HEK293 (cell line): Measurements from ENCODE around the gene ALDH7A1.
A peak's percentile ranks its signal among the peaks of the same experiment; 100 is the strongest.

Experiments
- AEBP2 ChIP-seq: fragments of 450-650 bp; formaldehyde crosslinking; IDR thresholded peaks from 2 replicates; pipeline ENCODE4 v1.5.1; 2016; ENCODE audit warnings: missing biosample characterization, missing genetic modification characterization, borderline replicate concordance
- FEZF1 ChIP-seq: fragments of 450-650 bp; formaldehyde crosslinking; IDR thresholded peaks from 2 replicates; pipeline ENCODE4 v1.5.1; 2016; ENCODE audit warnings: missing biosample characterization, missing genetic modification characterization
- INSM2 ChIP-seq: fragments of 450-650 bp; formaldehyde crosslinking; IDR thresholded peaks from 2 replicates; pipeline ENCODE4 v1.5.1; 2016; ENCODE audit warnings: missing biosample characterization, missing genetic modification characterization
- KLF16 ChIP-seq: fragments of 450-650 bp; formaldehyde crosslinking; IDR thresholded peaks from 2 replicates; pipeline ENCODE4 v1.5.1; 2017; ENCODE audit warnings: missing biosample characterization, missing genetic modification characterization
- OSR2 ChIP-seq: fragments of 450-650 bp; formaldehyde crosslinking; IDR thresholded peaks from 2 replicates; pipeline ENCODE4 v1.5.1; 2016; ENCODE audit warnings: missing biosample characterization, missing genetic modification characterization
- SCRT2 ChIP-seq: fragments of 450-650 bp; formaldehyde crosslinking; IDR thresholded peaks from 2 replicates; pipeline ENCODE4 v1.5.1; 2016; ENCODE audit warnings: missing biosample characterization, missing genetic modification characterization
- SP2 ChIP-seq: fragments of 450-650 bp; formaldehyde crosslinking; IDR thresholded peaks from 2 replicates; pipeline ENCODE4 v1.5.1; 2016; ENCODE audit warnings: missing biosample characterization, missing genetic modification characterization
- ZBTB20 ChIP-seq: fragments of 450-650 bp; formaldehyde crosslinking; IDR thresholded peaks from 2 replicates; pipeline ENCODE4 v1.5.1; 2016; ENCODE audit warnings: missing biosample characterization, missing genetic modification characterization
- ZBTB6 ChIP-seq: fragments of 450-650 bp; formaldehyde crosslinking; IDR thresholded peaks from 2 replicates; pipeline ENCODE4 v1.5.1; 2017; ENCODE audit warnings: missing biosample characterization, missing genetic modification characterization
- ZFP69B ChIP-seq: fragments of 450-650 bp; formaldehyde crosslinking; IDR thresholded peaks from 2 replicates; pipeline ENCODE4 v1.5.1; 2016; ENCODE audit warnings: missing biosample characterization, missing genetic modification characterization
- ZNF133 ChIP-seq: fragments of 450-650 bp; formaldehyde crosslinking; IDR thresholded peaks from 2 replicates; pipeline ENCODE4 v1.5.1; 2016; ENCODE audit warnings: missing biosample characterization, missing genetic modification characterization
- ZNF175 ChIP-seq: fragments of 450-650 bp; formaldehyde crosslinking; IDR thresholded peaks from 2 replicates; pipeline ENCODE4 v1.5.1; 2016; ENCODE audit warnings: missing biosample characterization, missing genetic modification characterization
- ZNF202 ChIP-seq: fragments of 450-650 bp; formaldehyde crosslinking; IDR thresholded peaks from 2 replicates; pipeline ENCODE4 v1.5.1; 2016; ENCODE audit warnings: missing biosample characterization, missing genetic modification characterization, borderline replicate concordance
- ZNF26 ChIP-seq: fragments of 450-650 bp; formaldehyde crosslinking; IDR thresholded peaks from 2 replicates; pipeline ENCODE4 v1.5.1; 2016; ENCODE audit warnings: missing biosample characterization, missing genetic modification characterization
- ZNF266 ChIP-seq: fragments of 450-650 bp; formaldehyde crosslinking; IDR thresholded peaks from 2 replicates; pipeline ENCODE4 v1.5.1; 2016; ENCODE audit warnings: missing biosample characterization, missing genetic modification characterization, low read depth
- ZNF274 ChIP-seq, 2 experiments: fragments of 200-500 bp in 1 of 2; fragments of 450-650 bp in 1 of 2; sonication (Bioruptor generic) in 1 of 2; formaldehyde crosslinking in 1 of 2; IDR thresholded peaks; 2 replicates each; pipeline versions ENCODE4 v1.5.1 to v1.6.1; 2014 to 2016; ENCODE audit warnings: borderline replicate concordance in 1 of 2, inconsistent platforms in 1 of 2, low read length in 1 of 2, missing biosample characterization in 1 of 2, missing genetic modification characterization in 1 of 2
- ZNF354C ChIP-seq: fragments of 450-650 bp; formaldehyde crosslinking; IDR thresholded peaks from 2 replicates; pipeline ENCODE4 v1.5.1; 2016; ENCODE audit warnings: missing biosample characterization, missing genetic modification characterization, low read depth, borderline replicate concordance
- ZNF366 ChIP-seq: fragments of 450-650 bp; formaldehyde crosslinking; conservative IDR thresholded peaks from 2 replicates; pipeline ENCODE4 v1.5.1; 2016; ENCODE audit warnings: missing biosample characterization, missing genetic modification characterization
- ZNF473 ChIP-seq: fragments of 450-650 bp; formaldehyde crosslinking; IDR thresholded peaks from 2 replicates; pipeline ENCODE4 v1.5.1; 2017; ENCODE audit warnings: missing biosample characterization, missing genetic modification characterization
- ZNF513 ChIP-seq: fragments of 450-650 bp; IDR thresholded peaks from 2 replicates; pipeline ENCODE4 v1.5.1; 2018; ENCODE audit warnings: missing biosample characterization, missing genetic modification characterization
- ZNF544 ChIP-seq: fragments of 450-650 bp; formaldehyde crosslinking; IDR thresholded peaks from 2 replicates; pipeline ENCODE4 v1.5.0; 2017; ENCODE audit warnings: missing biosample characterization, missing genetic modification characterization
- ZNF571 ChIP-seq: fragments of 450-650 bp; formaldehyde crosslinking; IDR thresholded peaks from 2 replicates; pipeline ENCODE4 v1.5.0; 2017; ENCODE audit warnings: missing biosample characterization, missing genetic modification characterization
- ZNF600 ChIP-seq: fragments of 450-650 bp; formaldehyde crosslinking; IDR thresholded peaks from 2 replicates; pipeline ENCODE4 v1.5.1; 2016; ENCODE audit warnings: missing biosample characterization, missing genetic modification characterization
- ZNF645 ChIP-seq: fragments of 450-650 bp; formaldehyde crosslinking; IDR thresholded peaks from 2 replicates; pipeline ENCODE4; 2016; ENCODE audit warnings: missing biosample characterization, missing genetic modification characterization
- ZNF660 ChIP-seq: fragments of 450-650 bp; IDR thresholded peaks from 2 replicates; pipeline ENCODE4 v1.5.1; 2018; ENCODE audit warnings: missing biosample characterization, mild to moderate bottlenecking, missing genetic modification characterization
- ZNF692 ChIP-seq: fragments of 450-650 bp; formaldehyde crosslinking; IDR thresholded peaks from 2 replicates; pipeline ENCODE4 v1.5.1; 2016; ENCODE audit warnings: missing biosample characterization, missing genetic modification characterization
- ZNF701 ChIP-seq: fragments of 450-650 bp; formaldehyde crosslinking; IDR thresholded peaks from 2 replicates; pipeline ENCODE4 v1.5.1; 2016; ENCODE audit warnings: missing biosample characterization, missing genetic modification characterization
- ZNF76 ChIP-seq: fragments of 450-650 bp; formaldehyde crosslinking; IDR thresholded peaks from 2 replicates; pipeline ENCODE4; 2016; ENCODE audit warnings: low read depth, missing biosample characterization, missing genetic modification characterization, borderline replicate concordance
- ZNF768 ChIP-seq: fragments of 450-650 bp; formaldehyde crosslinking; IDR thresholded peaks from 2 replicates; pipeline ENCODE4 v1.5.1; 2018; ENCODE audit warnings: missing biosample characterization, mild to moderate bottlenecking, missing genetic modification characterization
- ZNF785 ChIP-seq: fragments of 450-650 bp; formaldehyde crosslinking; IDR thresholded peaks from 2 replicates; pipeline ENCODE4 v1.5.1; 2016; ENCODE audit warnings: missing biosample characterization, missing genetic modification characterization
- ZXDB ChIP-seq: fragments of 450-650 bp; formaldehyde crosslinking; IDR thresholded peaks from 2 replicates; pipeline ENCODE4 v1.5.1; 2016; ENCODE audit warnings: missing biosample characterization, missing genetic modification characterization

ALDH7A1 gene

GRCh38 chr5:126525630-126526245 lies 69.3 kb downstream of the ALDH7A1 start (continued):
- TF ChIP-seq ZNF26 (tag by site-specific recombination) (no peak), ZNF513 (tag by site-specific recombination) (no peak), ZNF175 (tag by site-specific recombination) (no peak), KLF16 (no peak), ZNF785 (tag by site-specific recombination) (no peak), ZXDB (0 out of 2 replicates have a peak, but pooled peaks have one; percentile 17), OSR2 (no peak), ZNF202 (tag by site-specific recombination) (no peak), ZNF354C (tag by site-specific recombination) (no peak), AEBP2 (tag by site-specific recombination) (no peak), ZNF645 (no peak), ZNF366 (tag by site-specific recombination) (no peak), ZNF133 (tag by site-specific recombination) (no peak), ZNF692 (tag by site-specific recombination) (no peak), ZBTB20 (tag by site-specific recombination) (peak; percentile 95), SCRT2 (tag by site-specific recombination) (no peak), ZNF571 (tag by site-specific recombination) (no peak), ZBTB6 (tag by site-specific recombination) (no peak), INSM2 (tag by site-specific recombination) (no peak), ZNF600 (tag by site-specific recombination) (no peak), FEZF1 (tag by site-specific recombination) (no peak), ZNF266 (tag by site-specific recombination) (no peak), ZNF473 (tag by site-specific recombination) (no peak), ZNF76 (tag by site-specific recombination) (no peak), ZNF544 (no peak), ZNF660 (tag by site-specific recombination) (no peak), ZNF768 (tag by site-specific recombination) (no peak), ZNF274 (IDR thresholded peaks at IDR 0.05; ENCODE audit: low read length) (no peak), ZNF274 (tag by site-specific recombination; IDR thresholded peaks at IDR 0.05; ENCODE audit: borderline replicate concordance) (no peak), SP2 (tag by site-specific recombination) (0 out of 2 replicates have a peak, but pooled peaks have one; percentile 7), ZNF701 (no peak), ZFP69B (tag by site-specific recombination) (no peak)
